Measurements from ENCODE around the gene CERKL. TPM values are rescaled to one million over a fixed set of nuclear protein-coding genes. Genes with fewer than 3 reads are reported as not detected.

The CERKL gene
- total RNA-seq, 4 donors from 2014 or later: 1.5 to 2.6 TPM; not detected in 2

GRCh38 chr2:181536730-181537129 lies 120.2 kb downstream of the CERKL start:
- DNase-seq: no peak
- no peaks in the 10 kb centered on the region for H3K4me1 ChIP-seq
- TF ChIP-seq POLR2A (IDR thresholded peaks at IDR 0.05) (no peak), CTCF (IDR thresholded peaks at IDR 0.05) (no peak)
- intact Hi-C loops (cut with DNase I; ENCODE audit: low total_unique reads): no loop called here
- H3K27me3 ChIP-seq: no peaks in the 10 kb centered on the region
- no peaks in the 10 kb centered on the region for H3K9me3 ChIP-seq
- no peak overlapping the region for H3K27ac ChIP-seq
- H3K4me3 ChIP-seq: no peak overlapping the region
- H3K36me3 ChIP-seq: no peaks in the 10 kb centered on the region

GRCh38 chr2:181528441-181528840 lies 128.5 kb downstream of the CERKL start:
- H3K4me1 ChIP-seq: no peaks in the 10 kb centered on the region
- H3K9me3 ChIP-seq: no peaks in the 10 kb centered on the region
- H3K4me3 ChIP-seq: no peak overlapping the region
- H3K27ac ChIP-seq: no peak overlapping the region
- no peaks in the 10 kb centered on the region for H3K27me3 ChIP-seq
- H3K36me3 ChIP-seq: no peaks in the 10 kb centered on the region
- intact Hi-C loops (cut with DNase I; ENCODE audit: low total_unique reads): no loop called here
- TF ChIP-seq POLR2A (IDR thresholded peaks at IDR 0.05) (no peak), CTCF (IDR thresholded peaks at IDR 0.05) (no peak)
- DNase-seq: no peak

GRCh38 chr2:181527058-181527457 lies 129.8 kb downstream of the CERKL start:
- Histone ChIP-seq H3K9me3 (no peaks in the 10 kb centered on the region), H3K27ac (no peak overlapping the region), H3K4me1 (no peaks in the 10 kb centered on the region), H3K36me3 (no peaks in the 10 kb centered on the region), H3K27me3 (no peaks in the 10 kb centered on the region), H3K4me3 (no peak overlapping the region)
- TF ChIP-seq POLR2A (IDR thresholded peaks at IDR 0.05) (no peak), CTCF (IDR thresholded peaks at IDR 0.05) (no peak)
- intact Hi-C loops (cut with DNase I; ENCODE audit: low total_unique reads): no loop called here
- no peak for DNase-seq

GRCh38 chr2:181526014-181526413 lies 130.9 kb downstream of the CERKL start:
- Histone ChIP-seq H3K4me1 (no peaks in the 10 kb centered on the region), H3K9me3 (no peaks in the 10 kb centered on the region), H3K36me3 (no peaks in the 10 kb centered on the region), H3K4me3 (no peak overlapping the region), H3K27ac (no peak overlapping the region), H3K27me3 (no peaks in the 10 kb centered on the region)
- DNase-seq: no peak
- intact Hi-C loops (cut with DNase I; ENCODE audit: low total_unique reads): no loop called here
- TF ChIP-seq POLR2A (IDR thresholded peaks at IDR 0.05) (no peak), CTCF (IDR thresholded peaks at IDR 0.05) (no peak)

- intact Hi-C loops (cut with DNase I; ENCODE audit: low total_unique reads): no loop called here
- Histone ChIP-seq H3K36me3 (no peaks in the 10 kb centered on the region), H3K4me1 (no peaks in the 10 kb centered on the region), H3K9me3 (no peaks in the 10 kb centered on the region), H3K27ac (no peak overlapping the region), H3K27me3 (no peaks in the 10 kb centered on the region), H3K4me3 (no peak overlapping the region)
- no peak for DNase-seq
- TF ChIP-seq CTCF (IDR thresholded peaks at IDR 0.05): no peak
- no peak for TF ChIP-seq POLR2A (IDR thresholded peaks at IDR 0.05)
Observed at GRCh38 chr2:181523756-181524155, 133.1 kb downstream of the CERKL start.
